DND-41 (cell line): ENCODE measurements around the gene AQP9.

ENCODE experiments used
- ATAC-seq: fragments of 200-7000 bp; cut with Tn5 transposase; 3 replicates; pipeline ENCODE4 v1.9.1; 2021; ENCODE audit warnings: low read depth; ENCODE audit not compliant: insufficient read depth
- DNase-seq: peaks from one replicate; pipeline ENCODE4 v3.0.0-alpha.2; 2020
- H2AFZ ChIP-seq: 2 replicates; pipeline ENCODE4 v1.6.0; 2012; ENCODE audit warnings: low read depth, low read length
- H3K27ac ChIP-seq: 2 replicates; pipeline ENCODE4 v1.5.1; 2012; ENCODE audit warnings: low read length, inconsistent platforms
- H3K27me3 ChIP-seq: fragments of 200-600 bp; sonication (generic); 2 replicates; pipeline ENCODE4 v1.6.0; 2012; ENCODE audit warnings: low read length, mild to moderate bottlenecking, inconsistent platforms; ENCODE audit not compliant: insufficient read depth, poor library complexity
- H3K36me3 ChIP-seq: 2 replicates; pipeline ENCODE4 v1.5.1; 2012; ENCODE audit warnings: low read length, inconsistent platforms; ENCODE audit not compliant: insufficient read depth
- H3K4me1 ChIP-seq: 2 replicates; pipeline ENCODE4 v1.5.1; 2012; ENCODE audit warnings: mild to moderate bottlenecking, low read length; ENCODE audit not compliant: insufficient read depth
- H3K4me2 ChIP-seq: 2 replicates; pipeline ENCODE4 v1.6.0; 2012; ENCODE audit warnings: mild to moderate bottlenecking, moderate library complexity, low read length, inconsistent platforms; ENCODE audit not compliant: insufficient read depth
- H3K4me3 ChIP-seq, 2 experiments: fragments of 200-600 bp in 1 of 2; shearing (Covaris generic) in 1 of 2; 2 replicates each; pipeline ENCODE4 v1.5.1; 2012 to 2016; ENCODE audit warnings: inconsistent platforms in 2 of 2, low read length in 2 of 2, mild to moderate bottlenecking in 2 of 2, low read depth in 1 of 2, moderate library complexity in 1 of 2
- H3K79me2 ChIP-seq: 2 replicates; pipeline ENCODE4 v1.6.0; 2012; ENCODE audit warnings: low read length, inconsistent platforms; ENCODE audit not compliant: insufficient read depth
- H3K9ac ChIP-seq: 2 replicates; pipeline ENCODE4 v1.6.0; 2012; ENCODE audit warnings: low read depth, mild to moderate bottlenecking, inconsistent platforms, low read length, moderate library complexity
- H3K9me3 ChIP-seq: 2 replicates; pipeline ENCODE4 v1.5.1; 2012; ENCODE audit warnings: low read length, moderate library complexity, mild to moderate bottlenecking, inconsistent platforms; ENCODE audit not compliant: insufficient read depth, severe bottlenecking
- H4K20me1 ChIP-seq: 2 replicates; pipeline ENCODE4 v1.6.0; 2012; ENCODE audit warnings: low read length; ENCODE audit not compliant: insufficient read depth
- EZH2 ChIP-seq: IDR thresholded peaks from 3 replicates; pipeline ENCODE4 v1.6.1; 2012; ENCODE audit warnings: borderline replicate concordance, low read depth, mild to moderate bottlenecking, moderate library complexity, low read length, inconsistent platforms; ENCODE audit not compliant: severe bottlenecking
- TF ChIP-seq, protein P1 (sequence below): IDR thresholded peaks from 2 replicates; pipeline ENCODE4 v1.5.1; 2012; ENCODE audit warnings: borderline replicate concordance, low read length, moderate library complexity, mild to moderate bottlenecking; ENCODE audit not compliant: poor library complexity, severe bottlenecking; ENCODE audit errors: extremely low read depth

The AQP9 gene

GRCh38 chr15:58147171-58147611, 9.0 kb downstream of the AQP9 start:
- no peak overlapping the region for H3K4me3 ChIP-seq
- H3K4me2 ChIP-seq = no peak overlapping the region
- H2AFZ ChIP-seq = no peak overlapping the region
- no peaks in the 10 kb centered on the region for H4K20me1 ChIP-seq
- no peaks in the 10 kb centered on the region for H3K79me2 ChIP-seq
- DNase-seq (no peak), ATAC-seq (no peak)
- no peaks in the 10 kb centered on the region for H3K4me1 ChIP-seq
- no peaks in the 10 kb centered on the region for H3K36me3 ChIP-seq
- no peak overlapping the region for H3K9ac ChIP-seq
- no peaks in the 10 kb centered on the region for H3K9me3 ChIP-seq
- TF ChIP-seq EZH2 = no peak
- TF ChIP-seq, protein P1, sequence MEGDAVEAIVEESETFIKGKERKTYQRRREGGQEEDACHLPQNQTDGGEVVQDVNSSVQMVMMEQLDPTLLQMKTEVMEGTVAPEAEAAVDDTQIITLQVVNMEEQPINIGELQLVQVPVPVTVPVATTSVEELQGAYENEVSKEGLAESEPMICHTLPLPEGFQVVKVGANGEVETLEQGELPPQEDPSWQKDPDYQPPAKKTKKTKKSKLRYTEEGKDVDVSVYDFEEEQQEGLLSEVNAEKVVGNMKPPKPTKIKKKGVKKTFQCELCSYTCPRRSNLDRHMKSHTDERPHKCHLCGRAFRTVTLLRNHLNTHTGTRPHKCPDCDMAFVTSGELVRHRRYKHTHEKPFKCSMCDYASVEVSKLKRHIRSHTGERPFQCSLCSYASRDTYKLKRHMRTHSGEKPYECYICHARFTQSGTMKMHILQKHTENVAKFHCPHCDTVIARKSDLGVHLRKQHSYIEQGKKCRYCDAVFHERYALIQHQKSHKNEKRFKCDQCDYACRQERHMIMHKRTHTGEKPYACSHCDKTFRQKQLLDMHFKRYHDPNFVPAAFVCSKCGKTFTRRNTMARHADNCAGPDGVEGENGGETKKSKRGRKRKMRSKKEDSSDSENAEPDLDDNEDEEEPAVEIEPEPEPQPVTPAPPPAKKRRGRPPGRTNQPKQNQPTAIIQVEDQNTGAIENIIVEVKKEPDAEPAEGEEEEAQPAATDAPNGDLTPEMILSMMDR = no peak
- H3K27ac ChIP-seq = no peak overlapping the region
- peaks cover 19% of the 10 kb centered on the region for H3K27me3 ChIP-seq

DNA sequence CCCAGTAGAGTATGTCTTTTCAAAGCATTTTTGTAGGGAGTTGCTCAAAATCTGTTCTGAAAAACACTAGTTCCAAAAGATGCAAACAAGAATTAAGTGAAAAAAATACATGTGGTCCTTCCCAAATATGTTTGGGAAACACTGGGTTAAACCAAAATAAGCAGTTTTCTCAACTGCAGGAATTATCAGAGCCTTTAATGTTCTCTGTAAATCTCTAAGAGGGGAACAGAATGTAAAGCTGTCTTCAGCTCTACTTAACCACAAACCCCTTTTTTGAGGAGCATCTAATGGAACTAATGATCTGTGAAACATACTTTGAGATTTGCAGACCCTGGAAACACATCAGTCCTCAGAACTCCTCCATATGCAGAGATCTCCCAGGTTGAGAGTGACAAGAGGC, 9.9 kb downstream of the AQP9 start:
- Histone ChIP-seq H3K4me3 (no peak overlapping the region), H3K36me3 (no peaks in the 10 kb centered on the region), H3K27me3 (peaks cover 14% of the 10 kb centered on the region), H3K9me3 (no peaks in the 10 kb centered on the region), H2AFZ (no peak overlapping the region), H4K20me1 (no peaks in the 10 kb centered on the region), H3K79me2 (no peaks in the 10 kb centered on the region), H3K9ac (no peak overlapping the region), H3K4me2 (no peak overlapping the region), H3K27ac (no peak overlapping the region), H3K4me1 (no peaks in the 10 kb centered on the region)
- DNase-seq = no peak
- TF ChIP-seq, protein P1 = no peak
- TF ChIP-seq EZH2 = no peak
- ATAC-seq = no peak

DNA sequence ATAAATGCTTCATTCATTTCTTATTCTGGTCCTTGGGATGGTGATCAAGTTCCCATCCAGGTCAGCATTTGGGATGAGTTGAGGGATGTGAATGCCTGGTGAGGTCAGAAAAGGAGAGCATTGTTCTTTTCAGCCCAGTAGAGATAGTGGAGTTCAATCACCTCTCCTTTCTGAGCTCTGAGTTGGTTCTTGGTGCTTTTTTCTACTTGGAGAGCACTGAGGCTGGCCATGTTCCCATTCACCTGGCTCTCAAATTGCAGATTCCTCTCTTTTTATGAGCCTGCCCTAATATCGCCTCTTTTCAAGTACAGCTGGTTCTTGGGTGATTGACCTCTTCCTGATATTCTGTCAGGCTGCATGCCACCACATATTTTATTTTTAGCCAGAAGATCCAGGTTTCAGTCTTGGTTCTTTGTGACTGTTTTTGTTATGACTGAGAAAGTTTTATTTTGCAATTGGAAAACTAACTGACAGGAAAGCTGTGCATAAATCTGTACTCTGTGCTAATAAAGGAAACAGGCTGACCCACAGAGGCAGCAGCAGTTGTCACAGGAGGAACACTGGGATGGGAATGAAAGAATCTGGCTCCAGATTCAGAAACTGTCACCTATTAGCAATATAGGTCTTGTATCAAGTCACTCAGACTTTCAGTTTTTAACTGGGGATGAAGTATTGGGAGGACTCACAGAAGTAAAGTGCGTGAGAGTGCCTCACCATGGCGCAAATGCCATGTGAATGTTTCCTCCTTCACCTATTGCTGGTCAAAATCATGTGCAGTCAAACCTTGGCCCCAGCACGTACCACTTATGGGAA, 10.7 kb downstream of the AQP9 start:
- ATAC-seq = no peak
- H2AFZ ChIP-seq = no peak overlapping the region
- H3K27ac ChIP-seq = no peak overlapping the region

DNA sequence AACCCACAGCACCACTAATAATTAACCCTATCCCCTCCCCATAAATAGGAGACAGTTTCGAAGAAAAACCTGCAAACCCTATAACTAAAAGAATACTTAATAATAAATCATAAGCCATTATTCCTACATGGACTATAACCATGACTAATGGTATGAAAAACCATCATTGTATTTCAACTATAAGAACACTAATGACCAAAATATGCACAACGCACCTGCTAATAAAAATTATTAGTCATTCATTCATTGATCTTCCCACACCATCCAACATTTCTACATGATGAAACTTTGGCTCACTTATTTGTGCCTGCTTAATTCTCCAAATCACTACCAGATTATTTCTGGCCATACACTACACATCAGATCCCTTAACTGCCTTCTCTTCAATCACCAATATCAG, 16.6 kb downstream of the AQP9 start:
- TF ChIP-seq EZH2 = no peak
- TF ChIP-seq, protein P1 = no peak
- no peak overlapping the region for H3K9ac ChIP-seq
- H3K27me3 ChIP-seq = peaks cover 4% of the 10 kb centered on the region
- no peak overlapping the region for H3K4me3 ChIP-seq
- ATAC-seq = no peak
- no peak for DNase-seq
- H3K27ac ChIP-seq = no peak overlapping the region
- no peak overlapping the region for H3K4me2 ChIP-seq
- H3K9me3 ChIP-seq = no peaks in the 10 kb centered on the region
- H3K79me2 ChIP-seq = no peaks in the 10 kb centered on the region
- H3K36me3 ChIP-seq = no peaks in the 10 kb centered on the region
- H3K4me1 ChIP-seq = no peaks in the 10 kb centered on the region
- H4K20me1 ChIP-seq = no peaks in the 10 kb centered on the region
- H2AFZ ChIP-seq = no peak overlapping the region

More for the DNA sequence above, 10.7 kb downstream of the AQP9 start:
- Histone ChIP-seq H3K36me3 (no peaks in the 10 kb centered on the region), H3K27me3 (peaks cover 14% of the 10 kb centered on the region), H4K20me1 (no peaks in the 10 kb centered on the region), H3K9ac (no peak overlapping the region), H3K9me3 (no peaks in the 10 kb centered on the region), H3K4me3 (no peak overlapping the region), H3K79me2 (no peaks in the 10 kb centered on the region), H3K4me2 (no peak overlapping the region), H3K4me1 (no peaks in the 10 kb centered on the region)
- no peak for TF ChIP-seq EZH2
- no peak for DNase-seq
